Measurements from ENCODE around the gene CPA1.

The CPA1 gene

GRCh38 chr7:130426564-130426963 lies 46.3 kb downstream of the CPA1 start:
- no peak overlapping the region for H3K27ac ChIP-seq (ENCODE audit: extremely low read depth, low read depth, low read length)
- TF ChIP-seq PATZ1 (tag by site-specific recombination; IDR thresholded peaks at IDR 0.05) (no peak), ZNF48 (tag by site-specific recombination; IDR thresholded peaks at IDR 0.05) (no peak), ZNF121 (tag by site-specific recombination; IDR thresholded peaks at IDR 0.05) (no peak)
- H3K4me1 ChIP-seq (ENCODE audit: control insufficient read depth, insufficient read depth, low read length), result peaks cover 5% of the 10 kb centered on the region; the same call in 1 of the 2 replicates
- H3K36me3 ChIP-seq (ENCODE audit: control insufficient read depth in 2 of 2, insufficient read depth in 1 of 2, low read length in 2 of 2), result no peaks in the 10 kb centered on the region; a peak in 1 of 3 replicates
- H3K4me3 ChIP-seq (ENCODE audit: low read depth, low read length), result no peak overlapping the region
- POLR2A ChIA-PET, result no interaction called here
- H3K9me3 ChIP-seq (ENCODE audit: control insufficient read depth, insufficient read depth, low read depth, low read length), result no peaks in the 10 kb centered on the region
- CTCF ChIA-PET, result no interaction called here

GRCh38 chr7:130429019-130429418 lies 48.7 kb downstream of the CPA1 start:
- peak; percentile 92 for TF ChIP-seq ZIC2 (tag by site-specific recombination; IDR thresholded peaks at IDR 0.05)
- no peak for TF ChIP-seq ZNF621 (tag by site-specific recombination; IDR thresholded peaks at IDR 0.05)
- H3K4me3 ChIP-seq (ENCODE audit: low read depth, low read length), result no peak overlapping the region
- H3K36me3 ChIP-seq (ENCODE audit: control insufficient read depth in 2 of 2, insufficient read depth in 1 of 2, low read length in 2 of 2), result no peaks in the 10 kb centered on the region; a peak in 1 of 3 replicates
- CTCF ChIA-PET, result no interaction called here
- peaks cover 5% of the 10 kb centered on the region; the same call in 1 of the 2 replicates for H3K4me1 ChIP-seq (ENCODE audit: control insufficient read depth, insufficient read depth, low read length)
- H3K27ac ChIP-seq (ENCODE audit: extremely low read depth, low read depth, low read length), result no peak overlapping the region
- POLR2A ChIA-PET, result interaction anchor here (0.6 kb wide), 1 partner anchor 765 kb away, joined by 3 read pairs; no protein-coding TSS in a partner anchor
- no peaks in the 10 kb centered on the region for H3K9me3 ChIP-seq (ENCODE audit: control insufficient read depth, insufficient read depth, low read depth, low read length)

- Histone ChIP-seq H3K36me3 (ENCODE audit: control insufficient read depth in 2 of 2, insufficient read depth in 1 of 2, low read length in 2 of 2) (no peaks in the 10 kb centered on the region; a peak in 1 of 3 replicates), H3K9me3 (ENCODE audit: control insufficient read depth, insufficient read depth, low read depth, low read length) (no peaks in the 10 kb centered on the region), H3K4me1 (ENCODE audit: control insufficient read depth, insufficient read depth, low read length) (peaks cover 5% of the 10 kb centered on the region; the same call in 1 of the 2 replicates), H3K4me3 (ENCODE audit: low read depth, low read length) (no peak overlapping the region), H3K27ac (ENCODE audit: extremely low read depth, low read depth, low read length) (no peak overlapping the region)
- ChIA-PET POLR2A (no interaction called here), CTCF (no interaction called here)
- TF ChIP-seq KLF7 (tag by site-specific recombination; IDR thresholded peaks at IDR 0.05; ENCODE audit: borderline replicate concordance) (no peak), REPIN1 (tag by site-specific recombination; IDR thresholded peaks at IDR 0.05; ENCODE audit: low read depth) (no peak), ZNF558 (tag by site-specific recombination; IDR thresholded peaks at IDR 0.05) (no peak), ZNF155 (tag by site-specific recombination; IDR thresholded peaks at IDR 0.05) (no peak), ZNF132 (tag by site-specific recombination; IDR thresholded peaks at IDR 0.05; ENCODE audit: borderline replicate concordance) (no peak), PRDM2 (tag by site-specific recombination; IDR thresholded peaks at IDR 0.05; ENCODE audit: borderline replicate concordance) (no peak), ZNF341 (tag by site-specific recombination; IDR thresholded peaks at IDR 0.05; ENCODE audit: low read depth) (no peak), ZNF394 (tag by site-specific recombination; IDR thresholded peaks at IDR 0.05; ENCODE audit: borderline replicate concordance) (no peak), EGR2 (tag by site-specific recombination; IDR thresholded peaks at IDR 0.05; ENCODE audit: low read depth) (no peak), ZNF488 (tag by site-specific recombination; IDR thresholded peaks at IDR 0.05) (no peak), ZNF658 (tag by site-specific recombination; IDR thresholded peaks at IDR 0.05) (no peak)
Observed at GRCh38 chr7:130430115-130430514, 49.8 kb downstream of the CPA1 start.

Measured in HEK293 (cell line).